ENCODE measurements around the gene RBM8A.

RBM8A gene

DNA sequence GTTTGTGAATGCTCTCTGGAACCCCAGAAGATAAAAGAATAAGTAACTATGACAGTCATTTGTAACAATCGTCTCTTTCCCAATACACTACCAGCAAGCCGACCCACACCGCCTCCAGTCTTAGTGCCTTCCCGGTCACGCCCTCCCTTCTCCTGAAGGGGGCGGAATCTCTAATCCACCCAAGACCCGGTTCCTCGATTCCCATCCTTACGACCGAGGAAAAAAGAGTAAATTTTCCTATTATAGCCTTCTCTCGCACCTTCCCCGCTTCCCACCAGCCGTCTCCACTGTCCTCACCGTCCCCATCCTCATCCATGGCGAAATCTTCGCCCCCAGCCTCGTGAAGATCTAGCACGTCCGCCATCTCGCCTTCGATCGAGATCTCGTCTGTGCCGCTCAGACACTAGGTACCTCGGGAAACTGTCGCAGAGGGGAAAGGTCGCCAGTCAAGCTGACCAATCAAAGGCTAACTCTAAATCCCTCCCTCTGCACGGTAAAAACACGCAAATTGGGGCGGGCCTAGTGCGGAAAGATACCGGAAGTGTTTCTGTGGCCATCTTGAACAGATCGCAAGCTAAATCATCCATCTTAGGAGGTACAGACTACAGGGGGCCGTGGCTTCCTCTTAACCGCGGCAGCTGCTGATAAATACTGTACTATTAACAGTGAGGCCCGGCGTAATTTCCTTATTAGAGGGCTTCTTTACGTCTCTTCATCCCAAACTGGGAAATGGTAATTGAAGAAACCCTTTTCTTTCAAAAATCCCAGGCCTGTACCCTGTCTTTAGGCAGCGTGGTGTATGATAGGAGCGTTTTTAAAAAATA lies at the start of gene RBM8A:
Gene RBM8A (minus strand): TSS at position 422 of the 824 bp plus-strand sequence. CDS start 58 bp downstream, at position 364.
- peak; percentile 98 for DNase-seq (ENCODE audit: low spot score)

DNA sequence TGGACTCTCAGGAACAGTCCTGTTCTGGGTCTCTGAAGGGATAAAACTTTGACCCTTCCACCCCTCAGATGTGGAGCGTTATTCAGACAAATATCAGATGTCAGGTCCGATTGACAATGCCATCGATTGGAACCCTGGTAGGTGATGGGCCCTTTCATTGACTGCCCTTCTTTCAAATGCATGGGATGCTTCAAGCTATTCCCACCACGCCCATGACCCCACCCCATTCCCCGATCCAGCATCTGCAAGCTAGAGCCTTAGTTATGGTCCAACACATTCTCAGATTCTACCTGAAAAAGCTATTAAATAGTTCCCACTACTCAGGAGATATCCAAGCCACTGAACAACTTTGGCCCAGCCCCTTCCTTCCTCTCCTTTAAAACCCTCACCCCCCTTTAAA lies 49.7 kb upstream of the RBM8A start:
- DNase-seq (ENCODE audit: low spot score): no peak

DNA sequence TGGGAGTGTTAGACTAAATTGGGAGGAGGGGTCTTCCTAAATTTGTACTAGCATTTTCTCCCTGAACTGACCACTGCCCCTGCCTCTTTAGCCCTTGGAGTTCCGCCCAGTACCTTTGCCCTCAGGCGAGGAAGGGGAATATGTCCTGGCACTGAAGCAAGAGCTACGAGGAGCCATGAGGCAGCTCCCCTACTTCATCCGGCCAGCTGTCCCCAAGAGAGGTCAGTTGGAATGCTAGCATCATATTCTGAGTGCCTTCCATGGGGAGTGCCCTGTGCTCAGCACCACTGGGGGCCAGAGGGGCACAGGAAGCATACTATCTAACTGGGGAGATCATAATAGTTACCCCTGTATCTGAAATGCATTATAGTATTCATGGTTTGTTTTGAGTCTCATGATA lies 47.9 kb upstream of the RBM8A start:
- no peak for DNase-seq (ENCODE audit: low spot score)

DNA sequence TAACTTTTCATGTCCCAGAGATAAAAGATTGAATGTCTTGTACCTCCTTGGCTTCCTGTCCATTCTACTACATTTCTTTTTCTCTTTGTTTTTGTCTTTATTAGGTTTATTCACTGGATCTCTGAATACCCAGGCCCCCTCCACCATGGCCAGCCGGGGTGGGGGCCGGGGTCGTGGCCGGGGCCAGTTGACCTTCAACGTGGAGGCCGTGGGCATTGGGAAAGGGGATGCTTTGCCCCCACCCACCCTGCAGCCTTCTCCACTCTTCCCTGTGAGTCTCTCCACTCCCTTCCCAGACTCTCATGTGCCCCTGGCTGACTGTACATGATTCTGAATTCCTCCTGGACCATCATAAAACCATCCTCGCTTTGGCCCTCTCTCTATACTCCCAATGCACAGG lies 47.4 kb upstream of the RBM8A start:
- DNase-seq (ENCODE audit: low spot score): no peak

DNA sequence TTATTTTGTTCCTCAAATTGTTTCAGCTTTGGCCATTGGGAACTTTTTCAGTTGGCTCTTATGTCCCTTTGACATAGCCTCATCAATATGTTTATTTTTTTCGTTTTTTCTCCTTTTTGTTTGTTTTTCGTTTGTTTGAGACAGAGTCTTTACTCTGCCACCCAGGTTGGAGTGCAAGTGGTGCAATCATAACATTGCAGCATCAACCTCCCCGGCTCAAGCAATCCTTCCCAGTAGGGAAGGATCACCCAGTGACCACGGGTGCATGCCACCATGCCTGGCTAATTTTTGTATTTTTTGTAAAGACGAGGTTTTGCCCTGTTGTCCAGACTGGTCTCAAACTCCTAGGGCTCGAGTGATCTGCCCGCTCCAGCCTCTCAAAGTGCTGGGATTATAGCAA lies 45.3 kb upstream of the RBM8A start:
- DNase-seq (ENCODE audit: low spot score): no peak

DNA sequence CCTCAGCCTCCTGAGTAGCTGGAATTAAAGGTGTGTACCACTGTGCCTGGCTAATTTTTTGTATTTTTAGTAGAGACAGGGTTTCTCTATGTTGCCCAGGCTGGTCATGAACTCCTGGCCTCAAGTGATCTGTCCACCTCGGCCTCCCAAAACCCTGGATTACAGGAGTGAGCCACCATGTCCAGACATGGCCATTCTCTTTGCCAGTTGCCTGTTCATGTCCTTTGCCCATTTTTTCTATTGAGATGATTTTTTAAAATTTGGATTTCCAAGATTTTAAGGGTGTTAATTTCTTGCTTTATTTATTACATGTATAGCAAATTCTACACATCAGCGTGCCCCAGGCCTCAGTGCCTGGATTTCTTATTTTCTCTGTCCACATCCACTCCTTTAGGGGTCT lies 40.0 kb upstream of the RBM8A start:
- no peak for DNase-seq (ENCODE audit: low spot score)

DNA sequence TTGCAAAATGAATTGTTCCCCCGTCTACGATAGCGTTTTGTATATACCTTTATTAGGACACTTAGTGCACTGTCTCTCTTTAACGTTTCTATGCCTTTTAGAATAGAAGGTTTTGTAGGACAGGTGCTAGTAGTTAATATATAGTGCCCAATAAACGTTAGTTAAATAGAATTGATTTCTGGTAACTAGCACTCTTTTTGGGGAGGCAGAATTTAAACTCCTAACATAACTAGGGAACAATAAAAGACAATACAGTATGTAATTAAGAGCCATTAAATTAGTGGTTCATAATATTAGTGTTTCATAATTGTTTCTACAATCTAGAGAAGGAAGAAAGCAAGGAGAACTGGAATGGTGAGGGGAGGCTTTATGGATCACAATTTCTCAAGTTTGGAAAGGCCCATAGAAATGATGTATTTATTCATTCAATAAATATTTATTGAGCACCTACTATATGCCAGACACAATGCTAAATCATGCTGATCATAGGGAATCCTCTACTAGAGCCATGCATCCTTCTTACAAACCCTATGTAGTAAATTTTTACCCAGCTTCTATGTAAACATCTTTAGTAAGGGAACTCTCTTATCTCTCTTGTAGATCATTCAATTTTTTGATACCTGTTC lies 37.9 kb upstream of the RBM8A start:
- DNase-seq (ENCODE audit: low spot score): no peak

DNA sequence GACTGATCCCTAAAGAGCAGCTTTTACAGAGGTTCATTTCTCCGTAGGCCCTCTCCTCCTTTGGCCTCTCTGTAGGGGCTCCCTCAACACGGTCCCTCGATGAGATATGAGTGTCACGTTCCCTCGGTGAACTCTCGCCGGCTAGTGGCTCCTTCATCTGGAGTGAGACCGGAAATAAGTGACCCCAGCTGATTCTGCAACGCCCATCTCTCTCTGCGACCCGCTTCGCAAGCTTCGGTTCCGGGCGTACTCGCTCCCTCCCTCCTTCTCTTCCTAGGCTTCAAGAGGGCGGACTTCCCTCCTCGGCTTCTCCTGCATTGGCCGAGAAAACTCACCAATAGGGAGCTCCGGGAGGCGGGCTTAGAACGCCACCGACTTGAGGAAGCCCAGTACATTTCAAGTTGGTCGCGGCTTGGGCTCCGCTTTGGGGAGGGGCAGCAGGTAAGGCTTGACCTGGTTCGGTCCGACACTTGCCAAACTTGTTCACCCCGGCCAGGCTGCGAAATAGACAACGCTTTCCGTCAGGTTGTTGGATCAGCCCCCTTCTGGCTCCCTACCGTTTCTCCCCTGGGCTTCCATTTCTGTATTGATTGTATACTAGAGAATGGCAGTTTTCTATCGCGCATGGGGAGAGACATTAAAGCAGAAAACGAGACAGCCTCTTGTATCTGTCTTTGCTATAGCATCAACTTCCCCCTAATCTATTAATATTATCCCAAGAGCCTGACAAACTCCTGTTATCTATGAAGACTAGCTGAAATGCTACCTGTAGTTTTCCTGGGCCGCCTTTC lies 37.2 kb upstream of the RBM8A start, which contains the start of the genes ANKRD34A and POLR3GL:
Gene ANKRD34A (minus strand): TSS at position 248 of the 791 bp plus-strand sequence. CDS start 2,816 bp downstream, outside the sequence.
Gene POLR3GL (plus strand): TSS at position 363 of the 791 bp plus-strand sequence. CDS start 10,176 bp downstream, outside the sequence.
- peak; percentile 96 for DNase-seq (ENCODE audit: low spot score)

DNA sequence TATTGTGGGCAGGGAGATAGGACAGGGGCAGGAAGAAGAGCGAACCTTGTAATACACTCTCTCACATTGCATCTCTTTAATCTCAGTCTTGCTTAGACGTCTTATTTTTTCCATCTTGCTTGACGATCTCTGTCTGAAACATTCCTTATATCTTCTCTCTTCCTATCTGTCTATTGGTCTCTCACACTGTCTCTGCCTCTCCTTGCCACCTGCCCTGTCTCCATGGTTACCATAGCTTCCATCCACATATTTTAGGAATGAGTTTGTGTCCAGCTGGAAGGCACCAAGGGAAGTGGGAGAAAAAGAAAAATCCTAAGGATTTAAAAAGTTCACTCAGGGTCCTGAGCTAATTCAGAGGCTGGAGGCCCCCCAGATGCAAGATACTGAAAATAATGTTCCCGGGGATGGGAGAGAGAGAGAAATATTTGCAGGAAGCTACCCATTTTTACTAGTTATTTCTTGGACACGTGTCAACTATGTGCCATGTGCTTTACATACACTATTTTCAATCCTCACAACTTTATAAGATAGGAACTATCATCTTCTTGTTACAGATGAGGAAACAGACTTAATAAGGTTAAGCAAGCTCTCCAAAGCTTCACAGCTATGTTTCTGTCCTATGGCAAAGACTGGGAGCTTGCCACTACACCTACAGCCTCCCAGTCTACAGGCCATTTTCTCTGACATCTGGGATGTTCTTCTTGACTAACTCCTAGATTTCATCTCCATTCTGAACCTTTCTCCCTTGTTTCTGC lies 36.2 kb upstream of the RBM8A start:
- DNase-seq (ENCODE audit: low spot score): no peak

DNA sequence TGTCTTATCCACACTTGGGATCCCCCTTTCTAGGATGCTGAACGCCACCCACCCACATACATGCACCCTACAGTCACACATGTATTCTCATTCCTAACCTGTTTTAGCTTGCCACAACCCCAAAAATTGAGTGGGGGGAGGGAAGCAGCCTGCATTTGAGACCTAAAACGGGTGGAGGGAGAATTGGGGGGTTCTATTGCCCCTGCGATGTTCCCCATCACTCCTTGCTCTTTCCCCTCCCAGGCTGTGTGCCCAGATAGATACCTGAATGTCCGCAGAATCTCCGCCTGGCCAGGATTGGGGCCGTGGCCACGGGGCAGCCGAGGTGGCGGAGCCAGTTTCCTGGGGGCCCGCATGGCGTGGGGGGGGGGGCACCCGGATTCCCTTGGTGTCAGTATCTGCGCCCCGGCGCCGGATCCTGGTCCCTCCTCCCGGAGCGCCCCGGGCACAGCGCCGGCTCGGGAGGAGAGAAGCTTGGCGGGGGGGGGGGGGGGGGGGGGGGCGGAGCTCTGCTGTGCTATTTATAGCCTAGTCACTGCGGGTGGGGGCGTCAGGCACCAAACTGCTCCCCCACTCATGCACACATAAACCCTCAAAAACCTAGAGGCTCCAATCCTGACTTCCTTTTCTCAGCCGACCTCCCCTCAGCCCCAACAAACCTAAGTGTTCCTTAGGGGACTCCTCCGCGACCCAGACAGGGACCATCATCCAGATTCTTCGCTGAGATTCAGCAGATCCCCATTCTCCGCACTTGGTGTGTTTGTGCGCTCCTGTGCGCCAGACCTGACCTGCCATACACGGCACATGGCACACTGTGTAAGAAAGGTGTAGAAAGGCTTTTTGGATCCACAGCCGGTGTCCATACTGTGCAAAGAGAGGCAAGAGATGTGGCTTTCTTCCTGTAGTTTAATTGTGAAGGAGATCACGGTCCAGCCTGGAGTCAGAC lies 35.1 kb upstream of the RBM8A start:
- peak; percentile 22 for DNase-seq (ENCODE audit: low spot score)

DNA sequence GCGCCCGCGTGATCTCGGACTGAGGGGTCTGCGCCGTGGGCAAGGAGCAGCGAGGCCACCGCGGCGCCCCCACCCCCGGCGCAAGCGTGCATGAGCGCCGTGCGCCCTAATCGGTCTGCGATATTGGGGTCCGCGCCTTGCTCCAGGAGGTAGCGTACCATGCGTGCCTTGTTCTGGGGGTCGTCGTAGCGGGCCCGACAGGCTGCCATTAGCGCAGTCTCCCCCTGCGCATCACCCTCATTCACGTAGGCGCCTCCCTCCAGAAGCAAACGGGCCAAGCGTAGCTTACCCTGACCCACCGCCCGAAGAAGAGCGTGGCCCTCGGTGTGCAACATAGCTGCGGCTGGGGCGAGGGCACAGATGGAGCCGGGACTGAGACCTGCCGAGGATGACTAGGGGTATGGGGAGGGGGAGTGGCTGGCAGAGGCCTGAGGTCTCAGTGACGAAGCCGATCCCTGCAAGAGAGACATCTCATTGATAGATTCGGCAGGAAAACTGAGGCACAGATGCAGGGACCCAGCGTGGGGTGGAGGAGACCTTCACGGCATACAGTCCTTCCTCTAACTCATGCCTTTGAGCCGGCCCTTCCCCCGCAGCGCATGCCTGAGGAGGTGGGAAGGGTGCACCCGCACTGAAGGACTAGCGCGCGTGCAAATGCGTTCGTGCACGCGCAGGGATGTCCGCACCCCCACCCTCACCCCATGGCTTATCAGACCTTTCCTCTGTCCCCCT lies 34.3 kb upstream of the RBM8A start:
- peak; percentile 21 for DNase-seq (ENCODE audit: low spot score)

DNA sequence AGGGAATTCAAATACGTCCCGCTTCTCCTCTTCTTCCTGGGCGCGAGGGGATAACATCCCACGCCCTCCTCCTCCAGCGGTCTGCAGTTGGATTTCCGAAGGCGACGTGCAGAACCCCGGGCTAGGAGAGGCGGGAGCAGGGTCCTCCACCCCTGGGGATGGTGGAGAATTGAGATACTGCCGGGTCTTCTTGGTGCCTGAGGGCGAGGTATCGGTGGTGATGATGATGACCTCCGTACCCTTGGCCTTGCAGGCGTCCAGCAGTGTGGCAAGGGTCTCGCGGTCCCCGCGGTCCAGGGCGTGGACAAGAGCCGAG lies 33.8 kb upstream of the RBM8A start:
- no peak for DNase-seq (ENCODE audit: low spot score)

DNA sequence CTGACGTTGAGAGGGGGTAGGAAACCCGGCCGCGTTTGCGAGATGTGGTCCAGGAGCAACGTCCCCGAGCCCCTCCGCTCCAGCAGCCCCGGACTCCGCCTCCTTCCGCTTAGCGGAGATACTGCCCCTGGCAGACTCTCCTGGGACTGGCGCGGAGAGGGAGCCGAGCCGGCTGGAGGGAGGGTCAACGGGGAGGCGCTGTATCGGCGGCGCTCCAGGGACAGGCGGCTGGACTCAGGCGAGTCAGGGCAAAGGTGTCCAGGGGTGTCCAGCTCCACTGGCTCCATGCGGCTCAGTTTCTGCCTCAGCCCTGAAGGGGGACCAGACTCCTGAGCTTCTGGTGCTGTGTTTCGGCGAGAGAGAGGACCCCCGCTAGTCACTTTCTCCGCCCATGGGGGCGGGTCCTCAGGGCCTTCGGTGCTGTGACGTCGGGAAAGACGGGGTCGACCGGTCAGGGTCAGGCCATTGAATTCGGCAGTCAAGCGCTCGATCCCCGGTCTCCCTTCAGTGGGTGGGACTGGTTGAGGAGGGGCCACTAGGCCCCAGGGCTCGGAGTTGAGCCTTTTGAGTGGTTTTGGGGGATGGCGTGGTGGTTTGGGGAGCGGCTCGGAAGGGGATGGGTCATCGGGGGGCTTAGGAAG lies 33.3 kb upstream of the RBM8A start:
- peak; percentile 41 for DNase-seq (ENCODE audit: low spot score)

DNA sequence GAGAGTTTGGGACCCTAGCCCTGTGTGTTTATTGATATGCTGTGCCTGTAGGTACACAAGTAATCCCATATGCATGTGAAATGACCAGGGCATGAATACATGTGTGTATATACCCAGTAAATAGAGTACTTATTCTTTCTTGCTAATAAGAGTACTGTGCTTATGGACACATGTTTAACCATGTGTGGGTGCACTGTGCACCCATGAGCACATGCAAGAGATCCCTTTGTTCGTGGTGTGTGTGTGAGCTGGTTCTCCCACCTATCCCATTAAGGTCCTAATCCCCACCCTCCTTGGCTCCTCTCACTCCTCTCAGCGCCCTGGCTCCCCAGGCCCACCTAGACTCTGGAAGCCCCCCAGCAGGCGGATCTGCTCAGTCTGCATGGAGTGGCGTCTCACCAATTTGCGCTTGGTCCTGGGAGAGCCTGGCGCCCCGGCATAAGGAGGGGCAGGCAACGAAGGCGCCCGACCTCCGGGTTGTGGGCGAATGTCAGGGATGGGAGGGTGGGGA lies 32.7 kb upstream of the RBM8A start:
- no peak for DNase-seq (ENCODE audit: low spot score)

DNA sequence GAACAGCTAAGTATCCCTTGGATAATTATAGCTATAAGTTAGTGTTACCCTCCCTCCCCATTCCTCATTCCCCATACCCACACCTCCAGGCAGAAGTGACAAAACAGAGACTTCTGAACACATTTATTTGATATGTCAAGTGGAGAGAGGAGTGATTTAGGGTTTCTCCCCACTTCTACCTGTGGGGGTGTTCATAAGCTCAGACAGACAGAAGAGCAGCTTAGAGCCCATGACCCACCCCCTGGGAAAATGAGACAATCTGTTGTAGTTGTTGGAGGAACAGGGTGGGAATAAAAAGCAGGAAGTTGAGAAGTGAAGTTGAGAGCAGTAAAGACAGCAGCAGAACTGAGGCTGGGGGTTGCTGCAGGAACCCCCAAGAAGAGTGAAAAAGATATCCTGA lies 32.0 kb upstream of the RBM8A start:
- no peak for DNase-seq (ENCODE audit: low spot score)

DNA sequence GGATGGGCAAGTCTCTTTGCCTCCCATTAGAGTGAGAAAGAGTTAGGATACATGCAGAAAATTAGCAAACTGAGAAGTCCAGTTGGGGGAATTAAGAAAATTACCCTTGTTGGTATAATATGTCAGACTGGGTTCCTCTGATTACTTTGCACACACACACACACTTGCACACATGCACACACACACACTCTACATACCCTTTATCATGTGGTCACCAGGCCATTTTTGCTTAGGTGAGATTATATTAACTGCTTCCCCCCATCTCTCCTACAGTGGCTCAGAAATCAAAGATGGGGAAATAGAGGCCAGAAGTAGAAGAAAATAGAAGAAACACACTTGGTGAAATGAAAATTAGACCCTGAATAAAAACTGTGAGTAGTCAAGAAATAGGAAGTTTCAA lies 31.4 kb upstream of the RBM8A start:
- DNase-seq (ENCODE audit: low spot score): no peak

DNA sequence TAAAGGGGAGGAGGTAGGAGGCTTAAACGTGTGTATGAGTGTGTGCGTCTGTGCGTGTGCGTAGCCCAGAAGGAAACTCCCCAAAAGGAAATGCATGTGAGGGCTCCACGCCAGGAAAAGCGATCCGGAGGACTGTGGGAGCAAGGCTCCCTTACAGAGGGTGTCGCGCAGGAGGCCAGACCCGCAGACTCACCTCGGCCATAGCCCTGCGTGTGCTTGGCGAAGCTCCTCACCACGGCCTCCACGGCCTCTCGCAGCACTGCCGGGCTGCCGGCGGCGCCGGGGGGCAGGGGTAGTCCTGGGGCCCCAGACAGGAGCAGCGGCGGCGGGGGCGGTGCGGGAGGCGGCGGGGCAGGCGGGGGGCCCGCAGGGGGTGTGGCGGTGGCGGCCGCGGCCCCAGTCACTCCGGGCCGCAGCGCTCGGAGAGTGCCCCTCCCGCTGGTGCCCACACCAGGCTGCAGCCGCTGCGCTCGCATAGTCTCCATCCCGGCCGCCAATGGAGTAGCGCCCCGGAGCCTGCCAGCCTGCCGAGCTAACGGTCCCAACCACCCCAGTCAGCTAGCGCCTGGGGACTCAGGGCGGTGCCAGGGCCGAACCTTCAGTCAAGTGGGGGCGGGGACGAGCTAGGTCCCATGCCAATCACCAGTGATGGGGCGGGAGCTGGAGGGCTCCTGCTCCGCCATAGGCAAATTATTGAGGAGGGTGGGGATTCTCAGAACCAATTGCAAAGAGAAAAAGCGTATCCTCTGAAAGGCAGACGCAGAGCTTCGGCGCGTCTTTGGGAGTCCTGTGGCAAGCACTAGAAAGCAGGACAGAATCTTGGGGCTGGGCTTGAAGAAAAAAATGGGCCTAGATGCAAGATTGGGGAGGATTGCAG lies 30.4 kb upstream of the RBM8A start, which contains the start of gene LIX1L:
Gene LIX1L (minus strand): TSS at position 575 of the 877 bp plus-strand sequence. CDS start 90 bp downstream, at position 485.
- peak; percentile 94 for DNase-seq (ENCODE audit: low spot score)

DNA sequence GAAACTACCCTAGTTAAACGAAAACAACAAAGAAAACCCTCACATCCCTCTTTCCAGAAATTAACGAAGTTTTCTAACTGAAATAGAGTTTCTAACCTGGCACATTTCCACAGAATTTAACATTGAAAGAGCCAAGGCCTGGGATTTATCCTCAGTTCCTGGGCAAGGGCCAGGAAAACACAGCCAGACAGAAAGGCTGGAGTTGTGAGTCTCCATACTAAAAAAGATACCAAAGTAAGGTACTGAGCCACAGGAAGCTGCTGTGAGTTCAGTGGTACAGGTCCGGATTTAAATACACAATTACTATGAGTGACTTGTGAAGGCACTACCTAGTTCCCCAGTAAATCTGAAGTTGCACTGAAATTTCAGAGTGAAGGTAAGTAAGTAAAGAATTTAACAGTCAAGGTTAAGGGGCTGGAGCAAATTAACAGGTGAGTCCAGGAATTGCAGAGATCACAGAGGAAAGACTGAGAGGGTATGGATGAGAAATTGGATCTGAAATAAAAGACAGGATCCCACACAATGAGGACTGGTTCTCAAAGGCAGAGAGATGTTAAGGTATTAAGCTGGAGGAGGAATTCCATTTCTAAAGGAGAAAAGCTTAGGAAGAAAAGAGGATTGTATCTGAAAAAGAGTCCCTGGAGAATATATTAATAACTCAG lies 29.6 kb upstream of the RBM8A start:
- peak; percentile 20 for DNase-seq (ENCODE audit: low spot score)

Measured in CD4-positive, alpha-beta T cell treated with Interleukin-2 at 100 ng/mL for 4 hours (primary cell).